Tibial nerve (tissue), 3 donors: ENCODE data around the gene RNF212.

Source experiments
- CTCF ChIP-seq, 5 experiments: fragments of 200-600 bp in 3 of 5; fragments of 450-650 bp in 2 of 5; sonication (generic) in 3 of 5; IDR thresholded peaks; one replicate each; pipeline ENCODE4 v1.5.1; 2016 to 2019; ENCODE audit warnings: antibody characterized with exemption in 5 of 5, mild to moderate bottlenecking in 3 of 5, moderate library complexity in 2 of 5
- POLR2A ChIP-seq, 2 donors: fragments of 450-650 bp; IDR thresholded peaks; one replicate each; pipeline ENCODE4 v1.6.1; 2017; ENCODE audit warnings: antibody characterized with exemption in 2 of 2, mild to moderate bottlenecking in 2 of 2, moderate library complexity in 2 of 2

GRCh38 chr4:1074077-1074476 lies 39.3 kb downstream of the RNF212 start:
- TF ChIP-seq CTCF (IDR thresholded peaks at IDR 0.05) (no peak), POLR2A (IDR thresholded peaks at IDR 0.05) (no peak)
